Activated CD4-positive, alpha-beta T cell treated with anti-CD3 and anti-CD28 coated beads for 36 hours (primary cell): Measurements from ENCODE around the gene CLDN10. TPM values are rescaled to one million over a fixed set of nuclear protein-coding genes. Genes with fewer than 3 reads are reported as not detected.

Experiments used
- ATAC-seq: fragments of 200-7000 bp; cut with Tn5 transposase; one replicate; pipeline ENCODE4 v1.10.0; 2021; ENCODE audit warnings: mild to moderate bottlenecking, moderate library complexity
- CTCF ChIA-PET: fragments of 350-600 bp; sonication (Branson Sonifier 250); formaldehyde crosslinking; loops from one replicate; lab custom pipeline; 2021; ENCODE audit warnings: antibody characterized with exemption; lab: Charles Lee
- POLR2A ChIA-PET: fragments of 350-600 bp; sonication (Branson Sonifier 250); formaldehyde crosslinking; loops from one replicate; lab custom pipeline; 2021; ENCODE audit warnings: antibody characterized with exemption, inconsistent platforms; lab: Charles Lee
- DNase-seq: peaks from one replicate; pipeline ENCODE4 v3.0.0-alpha.2; 2020
- H3K27ac Mint-ChIP-seq: one replicate; pipeline ENCODE4 v1.8.0; 2021; ENCODE audit warnings: mixed read lengths
- H3K27me3 Mint-ChIP-seq: one replicate; pipeline ENCODE4 v1.8.0; 2021; ENCODE audit warnings: mixed read lengths
- H3K36me3 Mint-ChIP-seq: one replicate; pipeline ENCODE4 v1.8.0; 2021; ENCODE audit warnings: low read depth, mixed read lengths
- H3K4me1 Mint-ChIP-seq: one replicate; pipeline ENCODE4 v1.8.0; 2021; ENCODE audit warnings: mixed read lengths
- H3K4me3 Mint-ChIP-seq: one replicate; pipeline ENCODE4 v1.8.0; 2021; ENCODE audit warnings: mild to moderate bottlenecking, moderate library complexity, mixed read lengths
- H3K9me3 Mint-ChIP-seq: one replicate; pipeline ENCODE4 v1.8.0; 2021; ENCODE audit warnings: low read depth, mixed read lengths
- intact Hi-C, 2 experiments: fragments of 100-400 bp; cut with DNase I in 1 of 2; cut with micrococcal nuclease in 1 of 2; formaldehyde crosslinking; loops; one replicate each; pipeline versions ENCODE4 v1.14.2 to v1.15.1; 2022 to 2024; cut with DNase I, micrococcal nuclease
- total RNA-seq, 2 experiments: library from RNA; stranded (reverse); gene quantifications; one replicate each; pipeline ENCODE4 v1.2.3, GENCODE V29; 2021

The CLDN10 gene
- total RNA-seq, 2 experiments from 2014 or later: not detected

DNA sequence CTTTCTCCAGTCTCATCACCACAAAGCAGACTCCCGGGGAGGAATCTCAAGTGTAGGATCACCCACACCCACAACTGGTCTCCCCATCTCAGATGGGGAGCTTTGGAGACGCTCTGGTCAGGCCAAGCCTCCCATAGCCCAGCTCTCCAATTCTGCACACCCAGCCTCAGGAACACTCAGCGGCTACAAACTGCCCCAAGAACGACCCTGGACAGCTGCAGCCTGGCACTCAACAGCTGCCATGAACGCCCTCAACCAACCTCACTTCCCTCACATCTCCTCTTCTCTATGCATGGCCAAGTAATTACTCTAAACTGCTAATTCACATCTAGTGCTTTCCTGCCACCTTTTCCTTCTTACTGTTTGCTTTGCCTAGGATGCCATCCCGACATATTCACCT is 49.4 kb downstream of the CLDN10 start:
- ChIA-PET POLR2A (no interaction called here), CTCF (interaction anchor here (0.7 kb wide), 1 partner anchor 19 kb away, joined by 3 read pairs; no protein-coding TSS in a partner anchor)
- H3K27me3 Mint-ChIP-seq: peaks cover 19% of the 10 kb centered on the region
- H3K27ac Mint-ChIP-seq: no peak overlapping the region
- DNase-seq (no peak), ATAC-seq (no peak)
- no peaks in the 10 kb centered on the region for H3K9me3 Mint-ChIP-seq
- no peaks in the 10 kb centered on the region for H3K36me3 Mint-ChIP-seq
- intact Hi-C loops: no loop called here
- H3K4me1 Mint-ChIP-seq: no peaks in the 10 kb centered on the region
- no peak overlapping the region for H3K4me3 Mint-ChIP-seq

- intact Hi-C loops: no loop called here
- no peak for DNase-seq
- Mint-ChIP-seq H3K9me3 (no peaks in the 10 kb centered on the region), H3K27me3 (peaks cover 24% of the 10 kb centered on the region), H3K36me3 (no peaks in the 10 kb centered on the region), H3K4me1 (no peaks in the 10 kb centered on the region), H3K27ac (no peak overlapping the region), H3K4me3 (no peak overlapping the region)
- ATAC-seq: no peak
- ChIA-PET CTCF (interaction anchor here (0.6 kb wide), 1 partner anchor 161 kb away, joined by 3 read pairs; no protein-coding TSS in a partner anchor), POLR2A (no interaction called here)
Measured at GRCh38 chr13:95603887-95604555, 51.5 kb downstream of the CLDN10 start.

DNA sequence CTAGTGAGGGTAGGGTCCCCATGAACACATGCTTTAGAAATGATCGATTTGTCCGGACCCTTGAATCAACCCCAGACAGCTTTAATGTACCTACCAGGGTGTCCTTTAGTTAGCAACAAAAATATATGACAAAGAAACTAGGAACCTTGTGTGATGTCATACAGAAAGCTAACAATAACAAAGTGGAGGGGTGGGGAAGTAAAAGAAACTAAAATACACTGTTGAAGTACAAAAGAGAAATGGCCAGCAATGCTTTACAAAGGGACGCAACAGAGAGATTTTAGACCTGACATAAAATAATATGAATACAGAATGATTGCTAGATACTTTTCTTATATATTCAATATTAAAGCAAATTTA is 52.0 kb downstream of the CLDN10 start:
- no peak overlapping the region for H3K4me3 Mint-ChIP-seq
- peaks cover 21% of the 10 kb centered on the region for H3K27me3 Mint-ChIP-seq
- H3K4me1 Mint-ChIP-seq: no peaks in the 10 kb centered on the region
- ATAC-seq (no peak), DNase-seq (no peak)
- no peak overlapping the region for H3K27ac Mint-ChIP-seq
- no peaks in the 10 kb centered on the region for H3K36me3 Mint-ChIP-seq
- POLR2A ChIA-PET: no interaction called here
- intact Hi-C loops: no loop called here
- H3K9me3 Mint-ChIP-seq: no peaks in the 10 kb centered on the region
- CTCF ChIA-PET: no interaction called here

DNA sequence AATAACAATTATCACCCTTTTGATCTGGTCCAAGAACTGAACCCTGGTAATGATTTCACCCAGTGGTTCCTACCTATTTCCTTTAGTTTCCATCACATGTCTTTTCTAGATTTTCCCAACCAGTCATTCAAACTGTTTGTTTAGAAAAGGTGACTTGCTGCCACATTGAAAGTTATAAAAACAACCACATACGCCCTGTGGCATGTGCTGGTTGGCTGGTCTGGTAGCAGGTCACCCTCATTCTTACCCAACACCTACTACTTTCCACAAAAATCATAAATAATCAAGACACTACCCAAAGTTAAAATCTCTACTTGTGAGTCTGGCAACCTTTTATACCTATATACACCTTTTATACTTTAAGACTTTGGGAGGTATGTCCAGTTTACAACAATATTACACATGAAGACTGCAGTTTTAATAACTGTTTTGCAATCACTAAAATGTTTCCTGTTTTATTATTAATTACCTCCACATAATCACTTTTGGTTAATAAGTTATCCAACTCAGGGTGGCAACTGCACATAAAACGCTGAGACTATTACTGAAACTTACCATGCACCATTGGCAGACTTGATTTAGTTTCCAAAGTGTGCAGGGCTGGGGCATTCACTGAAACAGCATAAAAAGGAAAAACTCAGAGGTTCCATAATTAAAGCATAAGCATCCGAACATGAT is 53.1 kb downstream of the CLDN10 start:
- Mint-ChIP-seq H3K27ac (no peak overlapping the region), H3K4me3 (no peak overlapping the region), H3K36me3 (no peaks in the 10 kb centered on the region), H3K4me1 (no peaks in the 10 kb centered on the region), H3K9me3 (no peaks in the 10 kb centered on the region), H3K27me3 (peaks cover 21% of the 10 kb centered on the region)
- DNase-seq (no peak), ATAC-seq (no peak)
- intact Hi-C loops: no loop called here
- CTCF ChIA-PET: no interaction called here
- POLR2A ChIA-PET: no interaction called here

DNA sequence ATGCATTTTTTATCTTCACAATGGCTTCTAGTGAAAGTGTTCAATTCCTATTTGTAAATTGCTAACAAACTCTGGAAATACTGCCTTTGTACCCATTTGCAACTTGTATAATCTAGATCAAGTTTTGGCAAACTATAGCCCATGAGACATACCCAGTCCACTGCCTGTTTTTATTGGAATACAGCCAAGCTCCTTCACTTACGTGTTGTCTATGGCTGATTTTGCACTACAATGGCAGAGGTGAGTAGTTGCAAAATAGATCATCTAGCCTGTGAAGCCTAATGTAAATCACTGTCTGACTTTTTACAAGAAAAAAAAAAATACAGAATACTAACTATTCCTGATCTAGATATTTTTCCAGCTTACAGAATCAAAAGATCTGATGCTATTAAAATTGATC is 54.8 kb downstream of the CLDN10 start:
- Mint-ChIP-seq H3K4me3 (no peak overlapping the region), H3K27me3 (peaks cover 12% of the 10 kb centered on the region), H3K27ac (no peak overlapping the region), H3K9me3 (no peaks in the 10 kb centered on the region), H3K4me1 (no peaks in the 10 kb centered on the region), H3K36me3 (no peaks in the 10 kb centered on the region)
- DNase-seq: no peak
- POLR2A ChIA-PET: interaction anchor here (0.6 kb wide), 1 partner anchor 14 kb away, joined by 3 read pairs; no protein-coding TSS in a partner anchor
- intact Hi-C loops: no loop called here
- ATAC-seq: no peak
- CTCF ChIA-PET: interaction anchor here (0.7 to 1.1 kb wide), 2 partner anchors 16 to 226 kb away, joined by 3 to 5 read pairs; no protein-coding TSS in a partner anchor

DNA sequence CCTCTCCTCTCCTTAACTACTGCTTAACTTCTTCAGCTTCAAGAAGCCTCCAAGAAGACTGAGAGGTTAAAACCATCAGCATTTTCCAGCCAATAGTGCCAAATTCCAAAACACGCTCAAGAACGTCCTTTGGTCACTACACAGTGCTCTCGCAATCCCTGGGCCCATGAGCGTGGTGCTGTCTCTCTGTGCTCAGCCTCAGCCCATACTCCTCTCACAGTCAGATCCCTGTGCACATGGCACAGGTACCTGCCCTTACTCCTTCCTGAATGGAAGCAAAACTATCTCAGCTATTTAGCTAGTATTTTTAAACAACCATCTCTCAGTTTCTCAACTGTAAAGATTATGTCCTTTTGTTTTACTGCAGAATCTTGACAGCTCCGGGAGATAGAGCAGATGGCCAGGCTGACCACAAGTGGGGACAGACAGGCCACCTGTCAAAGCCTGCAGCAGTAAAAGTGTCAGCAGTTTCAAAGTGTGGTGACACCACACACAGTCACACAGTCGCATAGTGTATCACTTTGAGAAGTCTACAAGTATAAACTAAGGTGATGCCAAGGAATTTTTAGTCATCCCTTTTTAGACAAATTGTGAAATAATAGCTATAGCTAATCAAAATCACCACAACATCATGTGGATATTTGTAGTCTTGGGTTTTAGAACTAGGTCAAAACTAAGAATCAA is 56.3 kb downstream of the CLDN10 start:
- Mint-ChIP-seq H3K27me3 (peaks cover 8% of the 10 kb centered on the region), H3K9me3 (no peaks in the 10 kb centered on the region), H3K27ac (no peak overlapping the region), H3K4me1 (no peaks in the 10 kb centered on the region), H3K36me3 (no peaks in the 10 kb centered on the region), H3K4me3 (no peak overlapping the region)
- CTCF ChIA-PET: interaction anchor here (1.3 to 3.0 kb wide), 2 partner anchors 14 to 225 kb away, joined by 3 to 16 read pairs; no protein-coding TSS in a partner anchor
- DNase-seq (no peak), ATAC-seq (no peak)
- POLR2A ChIA-PET: no interaction called here
- intact Hi-C loops: no loop called here

DNA sequence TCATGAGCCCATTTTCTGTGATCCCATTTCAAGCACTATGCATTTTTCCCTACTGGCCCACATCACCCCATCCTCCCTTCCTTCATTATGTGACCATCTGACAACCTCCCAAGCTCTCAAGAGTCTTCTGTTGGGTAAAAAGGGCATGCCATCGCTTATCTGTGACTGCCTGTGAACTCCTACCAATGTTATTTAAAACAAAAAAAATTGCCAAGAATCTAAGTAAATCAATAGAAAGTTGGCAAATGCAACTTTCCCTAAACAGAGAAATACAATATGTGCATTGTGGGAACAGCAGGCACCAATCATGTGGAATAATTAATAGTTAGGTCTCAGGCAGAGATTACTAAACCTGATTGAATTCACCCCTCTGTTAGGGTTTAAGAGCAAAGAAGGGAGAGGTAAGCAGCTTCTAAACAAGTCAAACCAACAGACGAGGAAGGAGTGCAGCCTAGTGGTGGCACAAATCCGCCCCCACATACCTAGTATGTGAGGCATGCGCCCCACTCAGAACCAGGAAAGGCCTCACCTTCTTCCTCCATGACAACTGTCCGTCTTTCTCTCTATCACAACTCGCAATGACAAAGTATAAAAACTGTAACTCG is 62.2 kb downstream of the CLDN10 start:
- POLR2A ChIA-PET: no interaction called here
- no peaks in the 10 kb centered on the region for H3K36me3 Mint-ChIP-seq
- ATAC-seq: no peak
- intact Hi-C loops: no loop called here
- no peaks in the 10 kb centered on the region for H3K9me3 Mint-ChIP-seq
- CTCF ChIA-PET: interaction anchor here (1.2 kb wide), 1 partner anchor 9 kb away, joined by 3 read pairs; no protein-coding TSS in a partner anchor
- H3K27me3 Mint-ChIP-seq: no peaks in the 10 kb centered on the region
- no peak overlapping the region for H3K27ac Mint-ChIP-seq
- no peaks in the 10 kb centered on the region for H3K4me1 Mint-ChIP-seq
- H3K4me3 Mint-ChIP-seq: no peak overlapping the region
- DNase-seq: no peak

DNA sequence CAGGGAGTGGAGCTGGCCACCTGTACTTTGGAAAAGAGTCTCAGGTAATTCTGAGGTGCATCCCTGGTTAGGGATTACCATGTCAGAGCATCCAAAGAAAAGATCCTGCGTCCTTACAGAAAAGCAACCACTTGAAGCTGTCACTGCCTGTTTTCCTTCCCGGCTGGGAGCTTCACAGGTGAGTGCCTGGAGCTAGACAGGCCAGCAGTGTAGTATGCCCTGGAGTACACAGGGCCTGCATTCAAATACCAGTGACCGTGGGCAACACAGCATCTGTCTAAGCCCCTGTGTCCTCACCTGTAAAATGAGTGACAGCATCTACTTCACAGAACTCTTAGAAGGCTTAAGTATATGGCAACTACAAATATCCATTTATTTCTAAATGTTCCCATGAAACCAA is 63.0 kb downstream of the CLDN10 start:
- no peak for ATAC-seq
- ChIA-PET POLR2A (no interaction called here), CTCF (interaction anchor here (0.6 kb wide), 1 partner anchor 17 kb away, joined by 3 read pairs; no protein-coding TSS in a partner anchor)
- no peaks in the 10 kb centered on the region for H3K4me1 Mint-ChIP-seq
- no peaks in the 10 kb centered on the region for H3K27me3 Mint-ChIP-seq
- no peaks in the 10 kb centered on the region for H3K9me3 Mint-ChIP-seq
- H3K27ac Mint-ChIP-seq: no peak overlapping the region
- H3K36me3 Mint-ChIP-seq: no peaks in the 10 kb centered on the region
- no peak overlapping the region for H3K4me3 Mint-ChIP-seq
- DNase-seq: no peak
- intact Hi-C loops: no loop called here

- intact Hi-C loops: no loop called here
- Mint-ChIP-seq H3K36me3 (no peaks in the 10 kb centered on the region), H3K27me3 (peaks cover 4% of the 10 kb centered on the region), H3K4me1 (no peaks in the 10 kb centered on the region), H3K4me3 (no peak overlapping the region), H3K9me3 (no peaks in the 10 kb centered on the region), H3K27ac (no peak overlapping the region)
- ChIA-PET CTCF (interaction anchor here (0.7 to 4.2 kb wide), 4 partner anchors 11 to 215 kb away, joined by 3 to 45 read pairs (median 10); no protein-coding TSS in a partner anchor), POLR2A (no interaction called here)
- DNase-seq: no peak
- no peak for ATAC-seq
Measured at GRCh38 chr13:95620030-95620824, 67.7 kb downstream of the CLDN10 start.

GRCh38 chr13:95620825-95621498 is 68.4 kb downstream of the CLDN10 start:
- DNase-seq (no peak), ATAC-seq (no peak)
- intact Hi-C loops: no loop called here
- CTCF ChIA-PET: interaction anchor here (0.6 to 4.2 kb wide), 8 partner anchors 10 to 214 kb away, joined by 3 to 45 read pairs (median 3); no protein-coding TSS in a partner anchor
- peaks cover 7% of the 10 kb centered on the region for H3K27me3 Mint-ChIP-seq
- H3K9me3 Mint-ChIP-seq: no peaks in the 10 kb centered on the region
- POLR2A ChIA-PET: interaction anchor here (0.6 kb wide), 1 partner anchor 13 kb away, joined by 3 read pairs; no protein-coding TSS in a partner anchor
- no peak overlapping the region for H3K27ac Mint-ChIP-seq
- H3K4me3 Mint-ChIP-seq: no peak overlapping the region
- no peaks in the 10 kb centered on the region for H3K36me3 Mint-ChIP-seq
- H3K4me1 Mint-ChIP-seq: no peaks in the 10 kb centered on the region
